ENCODE data around the gene GFI1. TPM values are rescaled to one million over a fixed set of nuclear protein-coding genes. Genes with fewer than 3 reads are reported as not detected.
A peak's percentile ranks its signal among the peaks of the same experiment; 100 is the strongest.
"Not testable (repeated sequence)": the region's sequence is repeated elsewhere in the genome, so short reads cannot be mapped to it uniquely, and the experiment has no call there.

The GFI1 gene
- not detected in 2 replicates for total RNA-seq (2014; rRNA removed; shearing (Covaris generic))
- not detected in 2 replicates for polyA plus RNA-seq (2016; fragmentation: Nextera tagmentation; extraction: Ambion mirVana)

- H4K20me1 ChIP-seq (ENCODE audit: insufficient read depth) = no peaks in the 10 kb centered on the region
- H3F3A ChIP-seq (ENCODE audit: insufficient read depth) = no peaks in the 10 kb centered on the region
- peak within 1 kb of the TSS; percentile 55 for H2AFZ ChIP-seq
- WGBS, 2 experiments (ENCODE audit: low coverage in 1 of 2, low lambda C conversion rate in 2 of 2, missing lambda C conversion rate in 2 of 2) = 4 to 5% methylated on average over 59 to 70 of the region's 77 CpGs
- peaks cover 75% of the 10 kb centered on the region for H3K27me3 ChIP-seq (replicated peaks; ENCODE audit: insufficient read depth)
- in situ Hi-C loops (cut with MboI) = no loop called here
- peak; percentile 62 for DNase-seq
- peak within 1 kb of the TSS; percentile 64 for H3K4me3 ChIP-seq
- no peaks in the 10 kb centered on the region for H3K79me2 ChIP-seq (ENCODE audit: insufficient read depth)
- peaks cover 9% of the 10 kb centered on the region; the same call in 1 of the 2 replicates for H3K4me1 ChIP-seq (ENCODE audit: insufficient read depth)
- TF ChIP-seq EZH2phosphoT487 (IDR thresholded peaks at IDR 0.05; ENCODE audit: insufficient read depth, low read depth) = no peak
- no peak for TF ChIP-seq EZH2 (IDR thresholded peaks at IDR 0.05; ENCODE audit: insufficient read depth, poor library complexity, severe bottlenecking)
- H3K27ac ChIP-seq = no peak within 1 kb of the TSS
- no peaks in the 10 kb centered on the region for H3K36me3 ChIP-seq (ENCODE audit: low read depth)
- peak within 1 kb of the TSS; percentile 73 for H3K4me2 ChIP-seq (ENCODE audit: unreplicated experiment)
- H3K9me3 ChIP-seq (ENCODE audit: low read depth) = no peaks in the 10 kb centered on the region
- H3K9ac ChIP-seq = no peak within 1 kb of the TSS
- H3K9me2 ChIP-seq (ENCODE audit: insufficient read depth) = no peaks in the 10 kb centered on the region
Observed at GRCh38 chr1:92486251-92487077, at the start of gene GFI1. Gene GFI1, minus strand, starts transcription at chr1:92486925. Its CDS starts 3,438 bp downstream, at chr1:92483487.

GRCh38 chr1:92532371-92532770 is 45.6 kb upstream of the GFI1 start:
- WGBS, 2 experiments (ENCODE audit: low coverage in 1 of 2, low lambda C conversion rate in 2 of 2, missing lambda C conversion rate in 2 of 2) = 93% methylated on average over 4 of the region's 4 CpGs
- H4K20me1 ChIP-seq (ENCODE audit: insufficient read depth); H3K4me2 ChIP-seq (ENCODE audit: unreplicated experiment); H3K79me2 ChIP-seq (ENCODE audit: insufficient read depth); H3K27me3 ChIP-seq (replicated peaks; ENCODE audit: insufficient read depth); H3K36me3 ChIP-seq (ENCODE audit: low read depth); H3K9me3 ChIP-seq (ENCODE audit: low read depth); H3K4me3 ChIP-seq; H3K4me1 ChIP-seq (ENCODE audit: insufficient read depth); H3K9me2 ChIP-seq (ENCODE audit: insufficient read depth); H3K9ac ChIP-seq; DNase-seq; in situ Hi-C loops (cut with MboI); H2AFZ ChIP-seq; H3K27ac ChIP-seq; H3F3A ChIP-seq (ENCODE audit: insufficient read depth): not testable (repeated sequence)

GRCh38 chr1:92531939-92532338 is 45.2 kb upstream of the GFI1 start:
- DNase-seq; H4K20me1 ChIP-seq (ENCODE audit: insufficient read depth); H3K9me3 ChIP-seq (ENCODE audit: low read depth); H3K27me3 ChIP-seq (replicated peaks; ENCODE audit: insufficient read depth); H3K4me1 ChIP-seq (ENCODE audit: insufficient read depth); H3K27ac ChIP-seq; H3F3A ChIP-seq (ENCODE audit: insufficient read depth); H3K79me2 ChIP-seq (ENCODE audit: insufficient read depth); H2AFZ ChIP-seq; H3K9ac ChIP-seq; H3K4me3 ChIP-seq; H3K4me2 ChIP-seq (ENCODE audit: unreplicated experiment); in situ Hi-C loops (cut with MboI); H3K36me3 ChIP-seq (ENCODE audit: low read depth); H3K9me2 ChIP-seq (ENCODE audit: insufficient read depth): not testable (repeated sequence)
- WGBS, 2 experiments (ENCODE audit: low coverage in 1 of 2, low lambda C conversion rate in 2 of 2, missing lambda C conversion rate in 2 of 2) = 94 to 95% methylated on average over 3 of the region's 3 CpGs

GRCh38 chr1:92527670-92528069 is 40.9 kb upstream of the GFI1 start:
- no peak overlapping the region for H3K9ac ChIP-seq
- no peak for TF ChIP-seq EZH2 (IDR thresholded peaks at IDR 0.05; ENCODE audit: insufficient read depth, poor library complexity, severe bottlenecking)
- TF ChIP-seq EZH2phosphoT487 (IDR thresholded peaks at IDR 0.05; ENCODE audit: insufficient read depth, low read depth) = no peak
- no peaks in the 10 kb centered on the region for H3K9me3 ChIP-seq (ENCODE audit: low read depth)
- no peaks in the 10 kb centered on the region for H3K27me3 ChIP-seq (replicated peaks; ENCODE audit: insufficient read depth)
- H3K4me2 ChIP-seq (ENCODE audit: unreplicated experiment) = no peak overlapping the region
- H3K27ac ChIP-seq = no peak overlapping the region
- H3F3A ChIP-seq (ENCODE audit: insufficient read depth) = no peaks in the 10 kb centered on the region
- WGBS, 2 experiments (ENCODE audit: low coverage in 1 of 2, low lambda C conversion rate in 2 of 2, missing lambda C conversion rate in 2 of 2) = 96 to 98% methylated on average over 2 of the region's 2 CpGs
- no peaks in the 10 kb centered on the region for H3K4me1 ChIP-seq (ENCODE audit: insufficient read depth)
- no peak overlapping the region for H2AFZ ChIP-seq
- no peaks in the 10 kb centered on the region for H3K36me3 ChIP-seq (ENCODE audit: low read depth)
- no peak overlapping the region for H3K4me3 ChIP-seq
- no peaks in the 10 kb centered on the region for H4K20me1 ChIP-seq (ENCODE audit: insufficient read depth)
- in situ Hi-C loops (cut with MboI) = no loop called here
- H3K9me2 ChIP-seq (ENCODE audit: insufficient read depth) = no peaks in the 10 kb centered on the region
- H3K79me2 ChIP-seq (ENCODE audit: insufficient read depth) = no peaks in the 10 kb centered on the region
- DNase-seq = no peak

- H4K20me1 ChIP-seq (ENCODE audit: insufficient read depth); H3K9me2 ChIP-seq (ENCODE audit: insufficient read depth); H3K4me3 ChIP-seq; H3K4me1 ChIP-seq (ENCODE audit: insufficient read depth); H3K9ac ChIP-seq; H3K4me2 ChIP-seq (ENCODE audit: unreplicated experiment); H3K79me2 ChIP-seq (ENCODE audit: insufficient read depth); H3K36me3 ChIP-seq (ENCODE audit: low read depth); H3F3A ChIP-seq (ENCODE audit: insufficient read depth); H3K27me3 ChIP-seq (replicated peaks; ENCODE audit: insufficient read depth); in situ Hi-C loops (cut with MboI); DNase-seq; H3K9me3 ChIP-seq (ENCODE audit: low read depth); H3K27ac ChIP-seq; H2AFZ ChIP-seq: not testable (repeated sequence)
- whole genome bisulfite sequencing, 2 experiments (ENCODE audit: low coverage in 1 of 2, low lambda C conversion rate in 2 of 2, missing lambda C conversion rate in 2 of 2) = 97 to 98% methylated on average over 9 of the region's 9 CpGs
Observed at GRCh38 chr1:92524944-92525590, 38.3 kb upstream of the GFI1 start.

All from GM23248 (cell line).